Fibroblast of peridontal ligament (primary cell): Measurements from ENCODE around the gene OR7A10.
A peak's percentile ranks its signal among the peaks of the same experiment; 100 is the strongest.

ENCODE experiments used
- DNase-seq: peaks from one replicate; pipeline ENCODE4 v3.0.0-alpha.2; 2010; ENCODE audit errors: extremely low read depth

OR7A10 gene

GRCh38 chr19:14848822-14849221, at the start of gene OR7A10:
OR7A10 (minus strand) TSS chr19:14848922; CDS start chr19:14841877, 7,045 bp downstream.
- no peak for DNase-seq

GRCh38 chr19:14890643-14891379, 42.1 kb upstream of the OR7A10 start:
- no peak for DNase-seq

DNA sequence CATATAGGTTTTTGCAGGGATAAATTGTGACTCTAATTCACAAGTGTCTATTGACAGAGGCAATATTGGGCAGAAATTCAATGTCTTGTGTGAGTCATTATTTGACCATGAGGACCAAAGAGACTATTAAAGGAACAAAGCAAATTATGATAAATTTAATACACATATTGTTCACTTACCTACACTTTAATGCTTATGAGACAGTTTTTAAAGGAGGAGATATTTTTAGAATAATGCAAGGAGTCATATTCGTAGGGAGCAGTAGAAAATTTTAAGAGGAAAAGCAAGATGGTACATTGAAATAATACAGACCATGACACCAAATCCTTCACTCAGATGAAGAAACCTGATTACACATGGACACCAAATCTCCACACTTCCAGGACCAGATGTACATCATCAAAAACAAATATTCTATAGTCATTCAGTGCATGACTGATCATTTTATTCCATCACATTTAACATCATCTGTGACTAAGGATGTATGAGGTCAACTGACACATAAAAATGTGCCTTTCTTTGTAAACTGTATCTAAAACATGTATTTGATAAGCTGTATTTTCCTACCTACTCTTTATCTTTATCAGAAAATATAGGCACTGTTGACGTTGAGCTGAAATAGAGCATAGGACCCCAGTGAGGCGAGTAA, 41.4 kb upstream of the OR7A10 start:
- no peak for DNase-seq

DNA sequence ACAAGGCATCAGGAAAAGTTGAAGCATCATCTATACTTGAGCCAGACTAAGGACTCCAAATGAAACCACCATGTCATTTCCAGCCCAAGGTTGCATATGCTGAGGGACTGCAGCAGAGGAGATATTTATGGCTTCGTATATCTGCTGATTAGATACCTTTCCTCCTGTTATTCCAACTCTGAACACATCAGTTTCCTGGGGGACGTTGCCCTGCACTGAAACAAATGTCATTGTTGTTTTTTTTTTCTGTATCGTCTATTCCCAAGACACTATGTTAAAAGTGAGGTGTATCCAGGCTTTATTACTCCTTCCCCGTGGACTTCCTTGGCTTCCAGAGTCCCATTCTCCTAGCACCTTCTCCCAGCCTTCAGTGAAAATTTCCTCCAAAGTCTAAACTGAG, 37.3 kb upstream of the OR7A10 start, which contains the start of gene OR7A17:
Gene OR7A17, minus strand, starts transcription at position 101 of the 400 bp plus-strand sequence. CDS start 4,777 bp downstream, outside the sequence.
- no peak for DNase-seq

DNA sequence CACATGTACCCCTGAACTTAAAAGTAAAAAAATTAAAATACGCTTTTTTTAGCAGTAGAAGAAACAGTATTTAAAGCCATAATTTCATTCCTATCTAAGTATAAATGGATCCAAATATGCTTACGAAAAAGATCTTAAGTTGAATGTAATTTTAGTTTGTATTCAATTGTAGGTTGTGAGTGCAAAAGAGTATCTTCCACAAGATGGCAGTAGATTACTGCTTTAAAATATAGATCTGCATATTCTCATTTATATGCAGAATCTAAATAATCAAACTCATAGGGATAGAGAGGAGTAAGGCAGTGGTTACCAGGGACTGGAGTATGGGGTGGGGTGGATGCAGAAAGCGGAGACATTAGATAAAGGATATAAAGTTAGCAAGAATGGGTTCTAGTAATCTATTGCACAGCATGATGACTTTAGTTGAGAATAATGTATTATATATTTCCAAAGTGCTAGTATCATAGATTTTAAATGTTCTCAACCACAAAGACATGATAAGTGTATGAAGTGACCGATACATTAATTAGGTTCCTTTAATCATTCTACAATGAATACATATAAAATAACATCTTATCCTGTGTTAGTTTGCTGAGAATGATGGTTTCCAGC, 23.0 kb upstream of the OR7A10 start:
- peak; percentile 20 for DNase-seq

GRCh38 chr19:14868497-14868896, 19.8 kb upstream of the OR7A10 start:
- no peak for DNase-seq

- DNase-seq = no peak
Observed at GRCh38 chr19:14843578-14843977, 5.1 kb downstream of the OR7A10 start.

DNA sequence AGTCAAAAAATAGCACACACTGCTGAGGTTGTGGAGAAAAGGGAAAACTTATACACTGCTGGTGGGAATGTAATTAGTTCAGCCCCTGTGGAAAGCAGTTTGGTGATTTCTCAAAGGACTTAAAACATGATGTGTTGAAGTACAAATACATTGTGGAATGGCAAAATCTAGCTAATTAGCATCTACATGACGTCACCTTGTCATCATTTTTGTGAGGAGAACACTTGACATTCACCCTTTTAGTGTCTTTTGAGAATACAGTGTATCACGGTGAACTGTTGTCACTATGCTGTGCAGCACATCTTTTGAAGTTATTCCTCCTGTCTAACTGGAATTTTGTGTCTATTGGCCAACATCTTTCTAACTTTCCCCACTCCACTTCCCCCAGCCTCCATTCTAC, 5.6 kb downstream of the OR7A10 start:
- DNase-seq = no peak

DNA sequence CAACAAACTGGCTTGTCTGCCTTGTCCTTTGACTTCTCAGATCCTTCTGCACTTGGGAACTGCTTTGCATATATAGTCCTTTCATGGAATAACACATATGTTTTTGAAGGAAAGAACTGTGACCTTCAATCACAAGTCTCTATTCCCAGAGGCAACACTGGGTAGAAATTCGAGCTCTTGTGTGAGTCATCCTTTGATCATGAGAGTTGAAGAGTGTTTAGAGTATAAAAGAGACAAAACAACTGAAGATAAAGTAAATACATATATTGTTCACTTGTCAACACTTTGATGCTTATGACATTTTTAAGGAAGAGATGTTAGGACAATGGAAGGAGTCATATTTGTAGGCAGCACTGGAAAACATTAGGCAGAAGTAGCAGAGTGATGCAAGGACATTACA, 8.5 kb downstream of the OR7A10 start:
- no peak for DNase-seq

DNA sequence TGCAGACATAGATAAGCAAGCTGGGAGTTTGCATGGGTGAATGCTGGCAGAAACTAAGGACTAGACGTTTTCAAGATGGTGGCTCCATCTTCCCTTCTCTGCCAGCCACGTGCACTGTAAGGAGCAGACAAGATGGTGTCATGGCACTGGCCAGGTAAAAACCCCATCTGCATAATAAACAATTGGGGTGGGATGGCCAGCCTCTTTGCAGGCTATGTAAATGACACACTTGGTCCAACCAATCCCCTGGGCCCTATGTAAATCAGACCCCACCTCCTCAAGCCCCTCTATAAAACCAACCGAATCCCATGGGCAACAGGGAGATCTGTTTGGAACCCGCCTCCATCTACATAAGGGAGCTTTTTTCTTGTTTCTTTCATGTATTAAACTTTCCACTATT, 11.3 kb downstream of the OR7A10 start:
- DNase-seq = no peak

DNA sequence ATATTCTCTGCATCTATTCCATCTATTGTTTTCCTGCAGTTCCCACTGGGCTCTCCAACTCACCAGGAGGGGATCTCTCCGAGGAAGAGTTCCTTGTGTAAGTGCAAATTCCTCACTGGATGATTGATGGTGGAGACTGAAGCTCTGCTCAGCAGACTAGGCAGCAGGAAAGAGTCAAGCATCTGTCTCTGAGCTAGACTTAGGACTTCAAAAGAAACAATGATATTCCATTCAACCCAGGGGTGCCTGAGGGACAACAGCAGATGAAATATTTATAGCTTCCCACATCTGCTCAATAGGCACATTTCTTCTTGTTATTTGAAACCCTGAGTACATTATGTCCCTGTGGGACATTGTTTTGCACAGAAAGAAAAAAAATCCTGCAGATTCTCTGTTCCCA, 13.7 kb downstream of the OR7A10 start, which contains the start of the genes OR7A5 and OR7C1:
Gene OR7A5, minus strand, starts transcription at position 175 of the 400 bp plus-strand sequence. CDS start 6,944 bp downstream, outside the sequence.
Gene OR7C1, minus strand, starts transcription at position 175 of the 400 bp plus-strand sequence. CDS start 35,049 bp downstream, outside the sequence.
- no peak for DNase-seq

DNA sequence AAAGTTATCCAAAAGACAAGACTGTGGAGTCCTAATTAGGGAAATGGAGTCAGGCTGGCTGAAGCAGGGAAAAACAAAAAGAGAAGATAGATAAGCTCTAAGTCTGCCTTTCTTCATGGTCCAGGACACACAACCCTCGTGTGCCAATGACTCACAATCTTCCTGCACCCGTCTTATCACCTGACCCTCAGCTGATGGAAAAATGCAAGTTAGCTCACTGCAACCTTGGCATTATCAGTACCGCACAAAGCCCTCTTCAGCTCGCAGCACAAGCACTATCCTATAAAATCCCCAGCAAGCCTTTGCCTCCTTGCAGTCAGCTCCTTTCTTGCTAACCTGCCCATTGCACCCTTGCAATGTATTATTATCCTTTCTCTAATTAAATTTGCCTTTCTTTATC, 18.0 kb downstream of the OR7A10 start:
- no peak for DNase-seq

GRCh38 chr19:14826006-14826405, 22.7 kb downstream of the OR7A10 start:
- no peak for DNase-seq

- no peak for DNase-seq
Observed at GRCh38 chr19:14821937-14822336, 26.8 kb downstream of the OR7A10 start.

DNA sequence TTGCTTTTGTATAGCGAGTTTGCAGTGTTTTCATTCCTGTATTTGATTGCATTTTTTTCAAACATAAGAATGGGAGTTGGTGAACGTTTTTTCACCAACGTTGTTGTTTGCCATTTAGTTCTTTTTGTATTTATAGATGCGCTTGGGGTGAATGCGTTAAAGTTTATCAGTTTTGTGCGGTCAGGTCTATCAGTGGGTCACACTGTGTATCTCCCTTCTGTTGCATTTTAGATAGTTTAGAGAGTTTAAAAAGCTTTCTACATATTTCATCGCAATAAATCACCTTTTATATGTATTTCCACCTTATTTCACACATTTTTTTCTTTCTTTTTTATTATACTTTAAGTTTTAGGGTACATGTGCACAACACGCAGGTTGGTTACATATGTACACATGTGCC, 30.1 kb downstream of the OR7A10 start:
- DNase-seq = no peak

DNA sequence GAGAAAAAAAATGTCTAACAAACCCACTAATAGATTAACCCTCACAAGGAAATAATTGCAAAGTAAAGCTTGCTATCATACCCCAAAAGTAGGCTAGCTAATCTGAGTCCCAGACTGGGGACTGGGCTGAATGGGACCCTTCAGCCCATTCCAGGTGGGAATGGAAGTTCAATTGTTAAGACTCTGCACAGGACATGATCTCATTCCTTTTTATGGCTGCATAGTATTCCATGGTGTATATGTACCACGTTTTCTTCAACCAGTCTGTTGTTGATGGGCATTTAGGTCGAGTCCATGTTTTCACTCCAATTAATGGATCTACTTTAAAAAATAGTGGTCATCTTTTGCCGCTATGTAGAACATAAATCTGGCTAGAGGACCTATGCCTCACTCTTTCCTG, 31.7 kb downstream of the OR7A10 start:
- no peak for DNase-seq

DNA sequence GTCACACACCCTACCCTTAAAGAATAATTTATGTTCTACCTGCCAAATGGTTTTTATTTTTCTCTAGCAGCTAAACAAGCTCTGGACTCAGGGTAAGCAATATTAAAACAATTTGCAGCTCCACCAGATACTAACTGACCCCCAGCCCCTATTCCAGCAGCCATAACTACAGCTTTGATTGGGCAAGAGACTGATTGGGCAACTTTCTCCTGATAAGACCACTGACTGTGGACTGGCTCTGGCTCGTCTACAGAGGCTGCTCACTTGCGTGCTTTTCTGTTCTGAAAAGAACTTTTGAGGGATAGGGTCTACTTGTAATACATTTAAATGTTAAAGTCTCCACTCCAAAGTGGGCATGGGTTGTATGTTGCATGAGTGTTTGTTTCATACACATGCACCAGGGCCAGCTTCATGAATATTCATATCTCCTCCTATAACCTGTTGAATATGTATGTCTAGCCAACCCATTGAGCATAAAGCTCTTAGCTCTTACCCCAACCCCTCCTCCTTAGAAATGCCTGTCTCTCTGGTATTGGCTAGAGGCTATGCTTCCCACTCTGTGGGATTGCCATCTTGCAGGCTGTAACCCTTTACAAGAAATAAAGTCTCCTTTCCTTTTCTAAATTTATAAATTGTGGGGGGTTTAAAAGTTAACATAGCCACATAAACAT, 33.6 kb downstream of the OR7A10 start:
- DNase-seq = no peak

GRCh38 chr19:14809272-14810057, 39.3 kb downstream of the OR7A10 start:
- DNase-seq = no peak

GRCh38 chr19:14804765-14805164, 44.0 kb downstream of the OR7A10 start:
- no peak for DNase-seq

- no peak for DNase-seq
Observed at GRCh38 chr19:14798760-14799159, 50.0 kb downstream of the OR7A10 start.

DNA sequence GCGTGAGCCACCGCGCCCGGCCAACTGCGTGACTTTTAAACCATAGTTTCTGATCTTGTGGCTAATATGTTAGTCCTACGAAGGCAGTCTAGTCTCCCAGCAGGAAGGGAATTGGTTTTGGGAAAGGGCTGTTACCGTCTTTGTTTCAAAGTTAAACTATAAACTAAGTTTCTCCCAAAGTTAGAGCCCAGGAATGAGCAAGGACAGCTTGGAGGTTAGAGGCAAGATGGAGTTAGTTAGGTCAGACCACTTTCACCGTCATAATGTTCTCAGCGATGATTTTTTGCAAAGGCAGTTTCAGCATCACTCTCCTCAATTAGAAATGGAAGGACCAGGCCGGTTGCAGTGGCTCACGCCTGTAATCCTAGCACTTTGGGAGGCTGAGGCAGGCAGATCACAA, 52.7 kb downstream of the OR7A10 start:
- no peak for DNase-seq
